H9 (cell line): Measurements from ENCODE around the gene NEURL1. TPM values are rescaled to one million over a fixed set of nuclear protein-coding genes. Genes with fewer than 3 reads are reported as not detected.

ENCODE experiments used
- DNase-seq: peaks from one replicate; pipeline ENCODE4 v3.0.0-alpha.2; 2017
- H2AFZ ChIP-seq: one replicate; pipeline ENCODE4 v1.6.1; 2013; ENCODE audit warnings: mild to moderate bottlenecking, low read length, control low read depth, moderate library complexity
- H2AK5ac ChIP-seq: 2 replicates; pipeline ENCODE4 v1.6.1; 2013; ENCODE audit warnings: low read length, control low read depth, mixed read lengths; ENCODE audit not compliant: insufficient read length
- H2BK120ac ChIP-seq: one replicate; pipeline ENCODE4 v1.6.1; 2013; ENCODE audit warnings: low read depth, mild to moderate bottlenecking, low read length, control low read depth, inconsistent platforms; ENCODE audit not compliant: poor library complexity, severe bottlenecking
- H2BK12ac ChIP-seq: 2 replicates; pipeline ENCODE4 v1.6.1; 2013; ENCODE audit warnings: low read length, control low read depth, mixed read lengths, low read depth; ENCODE audit not compliant: insufficient read length
- H2BK15ac ChIP-seq: 2 replicates; pipeline ENCODE4 v1.6.1; 2013; ENCODE audit warnings: low read depth, low read length, control low read depth
- H2BK20ac ChIP-seq: one replicate; pipeline ENCODE4 v1.6.1; 2013; ENCODE audit warnings: low read depth, mild to moderate bottlenecking, low read length, control low read depth, inconsistent platforms; ENCODE audit not compliant: poor library complexity, severe bottlenecking
- H2BK5ac ChIP-seq: 2 replicates; pipeline ENCODE4 v1.6.1; 2013; ENCODE audit warnings: low read length, control low read depth, mixed read lengths; ENCODE audit not compliant: insufficient read length
- H3K14ac ChIP-seq: 2 replicates; pipeline ENCODE4 v1.6.1; 2013; ENCODE audit warnings: low read length, control low read depth; ENCODE audit not compliant: insufficient read depth
- H3K18ac ChIP-seq: 2 replicates; pipeline ENCODE4 v1.6.1; 2013; ENCODE audit warnings: low read depth, mild to moderate bottlenecking, mixed read lengths, low read length, control low read depth; ENCODE audit not compliant: insufficient read length
- H3K23ac ChIP-seq: 2 replicates; pipeline ENCODE4 v1.6.1; 2013; ENCODE audit warnings: low read length, control low read depth, mixed read lengths, low read depth; ENCODE audit not compliant: insufficient read length
- H3K23me2 ChIP-seq: 2 replicates; pipeline ENCODE4 v1.6.1; 2013; ENCODE audit warnings: low read depth, mild to moderate bottlenecking, mixed read lengths, low read length, control low read depth; ENCODE audit not compliant: insufficient read length, poor library complexity, severe bottlenecking
- H3K27ac ChIP-seq: 2 replicates; pipeline ENCODE4 v1.5.1; 2013; ENCODE audit warnings: low read length, control low read depth, mixed read lengths, low read depth; ENCODE audit not compliant: insufficient read length
- H3K27me3 ChIP-seq: 2 replicates; pipeline ENCODE4 v1.6.1; 2013; ENCODE audit warnings: low read length, control low read depth, inconsistent platforms; ENCODE audit not compliant: insufficient read depth
- H3K4ac ChIP-seq: 2 replicates; pipeline ENCODE4 v1.6.1; 2013; ENCODE audit warnings: low read depth, mild to moderate bottlenecking, control low read depth, inconsistent platforms, low read length, moderate library complexity
- H3K4me1 ChIP-seq: 2 replicates; pipeline ENCODE4 v1.6.1; 2013; ENCODE audit warnings: low read length, control low read depth, inconsistent platforms; ENCODE audit not compliant: insufficient read depth
- H3K4me2 ChIP-seq: 2 replicates; pipeline ENCODE4 v1.6.1; 2013; ENCODE audit warnings: low read length, control low read depth, mixed read lengths; ENCODE audit not compliant: insufficient read length, insufficient read depth
- H3K56ac ChIP-seq: 2 replicates; pipeline ENCODE4 v1.6.1; 2013; ENCODE audit warnings: low read depth, mild to moderate bottlenecking, mixed read lengths, low read length, control low read depth; ENCODE audit not compliant: insufficient read length
- H3K79me1 ChIP-seq: 2 replicates; pipeline ENCODE4 v1.6.1; 2013; ENCODE audit warnings: low read depth, mild to moderate bottlenecking, moderate library complexity, low read length, control low read depth, inconsistent platforms; ENCODE audit not compliant: insufficient read depth, poor library complexity, severe bottlenecking
- H3K79me2 ChIP-seq: 2 replicates; pipeline ENCODE4 v1.6.1; 2013; ENCODE audit warnings: low read length, control low read depth, inconsistent platforms; ENCODE audit not compliant: insufficient read depth
- H3K9ac ChIP-seq: 2 replicates; pipeline ENCODE4 v1.6.1; 2013; ENCODE audit warnings: low read length, control low read depth, mixed read lengths; ENCODE audit not compliant: insufficient read length; ENCODE audit errors: extremely low read depth
- H3K9me3 ChIP-seq: one replicate; pipeline ENCODE4 v1.6.1; 2013; ENCODE audit warnings: low read depth, low read length, inconsistent platforms; ENCODE audit not compliant: control insufficient read depth
- H3T11ph ChIP-seq: one replicate; pipeline ENCODE4 v1.6.1; 2013; ENCODE audit warnings: mild to moderate bottlenecking, low read length, control low read depth, inconsistent platforms
- H4K20me1 ChIP-seq: one replicate; pipeline ENCODE4 v1.6.1; 2013; ENCODE audit not compliant: control insufficient read depth, insufficient read length, insufficient read depth
- H4K5ac ChIP-seq: 2 replicates; pipeline ENCODE4 v1.6.1; 2013; ENCODE audit warnings: low read depth, mild to moderate bottlenecking, mixed read lengths, low read length, control low read depth; ENCODE audit not compliant: insufficient read length
- H4K8ac ChIP-seq: replicated peaks from 2 replicates; pipeline ENCODE4 v1.6.1; 2013; ENCODE audit warnings: low read length, control low read depth, mixed read lengths, low read depth; ENCODE audit not compliant: insufficient read length
- H4K91ac ChIP-seq: 2 replicates; pipeline ENCODE4 v1.6.1; 2013; ENCODE audit warnings: low read depth, mild to moderate bottlenecking, moderate library complexity, mixed read lengths, low read length, control low read depth; ENCODE audit not compliant: insufficient read length
- H3K27ac Mint-ChIP-seq, 3 experiments: 2 replicates in 2 of 3; 3 replicates in 1 of 3; pipeline ENCODE4 v1.8.0; 2020 to 2021; ENCODE audit warnings: mixed read lengths in 3 of 3, mild to moderate bottlenecking in 1 of 3, moderate library complexity in 1 of 3
- H3K27me3 Mint-ChIP-seq: 2 replicates; pipeline ENCODE4 v1.8.0; 2021; ENCODE audit warnings: low read depth, mild to moderate bottlenecking, moderate library complexity, mixed read lengths
- H3K36me3 Mint-ChIP-seq, 3 experiments: 2 replicates in 2 of 3; 3 replicates in 1 of 3; pipeline ENCODE4 v1.8.0; 2020 to 2021; ENCODE audit warnings: low read depth in 3 of 3, mixed read lengths in 3 of 3; ENCODE audit not compliant: insufficient read depth in 1 of 3
- H3K4me1 Mint-ChIP-seq, 2 experiments: 2 replicates each; pipeline ENCODE4 v1.8.0; 2020; ENCODE audit warnings: mixed read lengths in 2 of 2
- H3K4me3 Mint-ChIP-seq, 2 experiments: 2 replicates in 1 of 2; 3 replicates in 1 of 2; pipeline ENCODE4 v1.8.0; 2020 to 2021; ENCODE audit warnings: mild to moderate bottlenecking in 2 of 2, mixed read lengths in 2 of 2, moderate library complexity in 1 of 2
- H3K9me3 Mint-ChIP-seq, 2 experiments: 2 replicates in 1 of 2; 3 replicates in 1 of 2; pipeline ENCODE4 v1.8.0; 2020; ENCODE audit warnings: mild to moderate bottlenecking in 2 of 2, mixed read lengths in 2 of 2, moderate library complexity in 1 of 2
- CTCF ChIP-seq: fragments of 200-600 bp; sonication (generic); conservative IDR thresholded peaks from 3 replicates; pipeline ENCODE4 v1.8.0; 2021; ENCODE audit warnings: antibody characterized with exemption, mild to moderate bottlenecking
- WGBS: extraction: QIAGEN DNeasy Blood & Tissue Kit; methylation state at CpG from one replicate; pipeline ENCODE4 v1.1.7; 2013; ENCODE audit warnings: missing lambda C conversion rate, low lambda C conversion rate, mixed read lengths; ENCODE audit not compliant: insufficient read length; ENCODE audit errors: extremely low coverage; 5-methylcytosine and 5-hydroxymethylcytosine counted together
- total RNA-seq: library from RNA; stranded (reverse); gene quantifications from 2 replicates; pipeline ENCODE4 v1.2.1, GENCODE V29; 2021

Gene NEURL1
- total RNA-seq, 1 experiment from 2014 or later, result 1.2 TPM

GRCh38 chr10:103498936-103499638 is 5.6 kb downstream of the NEURL1 start:
- H4K8ac ChIP-seq, result no peak overlapping the region
- peaks cover 47% of the 10 kb centered on the region for H3K27me3 Mint-ChIP-seq
- H3K56ac ChIP-seq, result no peak overlapping the region
- no peak for TF ChIP-seq CTCF
- no CpG with 5 or more reads among the region's 5 CpGs for WGBS
- peak overlapping the region in 1 of 3 experiments; percentile 18; a peak in 2 of 7 replicates for H3K27ac Mint-ChIP-seq
- no peak overlapping the region for H3K9ac ChIP-seq
- no peak overlapping the region for H3K18ac ChIP-seq
- H2AFZ ChIP-seq, result no peak overlapping the region
- no peak overlapping the region for H2AK5ac ChIP-seq
- no peak overlapping the region for H3K4me2 ChIP-seq
- no peak overlapping the region for H4K5ac ChIP-seq
- H3K23ac ChIP-seq, result no peak overlapping the region
- no peaks in the 10 kb centered on the region for H3K23me2 ChIP-seq
- no peak overlapping the region for H3K27ac ChIP-seq
- H3T11ph ChIP-seq, result no peak overlapping the region
- no peak overlapping the region for H2BK120ac ChIP-seq
- peaks cover 9 to 15% of the 10 kb centered on the region in 2 experiments for H3K4me1 Mint-ChIP-seq
- no peak overlapping the region for H3K4ac ChIP-seq
- H4K20me1 ChIP-seq, result no peaks in the 10 kb centered on the region
- H3K4me1 ChIP-seq, result no peaks in the 10 kb centered on the region
- H3K14ac ChIP-seq, result no peak overlapping the region
- H3K4me3 Mint-ChIP-seq, result no peak overlapping the region
- DNase-seq, result no peak
- no peak overlapping the region for H2BK20ac ChIP-seq
- no peaks in the 10 kb centered on the region for H3K36me3 Mint-ChIP-seq
- H3K79me1 ChIP-seq, result no peaks in the 10 kb centered on the region
- H2BK15ac ChIP-seq, result no peak overlapping the region
- H3K9me3 Mint-ChIP-seq, result no peaks in the 10 kb centered on the region
- H3K9me3 ChIP-seq, result no peaks in the 10 kb centered on the region
- H2BK5ac ChIP-seq, result no peak overlapping the region
- no peak overlapping the region for H4K91ac ChIP-seq
- H2BK12ac ChIP-seq, result no peak overlapping the region
- H3K27me3 ChIP-seq, result peaks cover 7% of the 10 kb centered on the region; the same call in 1 of the 2 replicates
- H3K79me2 ChIP-seq, result no peaks in the 10 kb centered on the region
